IMR-90 (cell line): Measurements from ENCODE around the gene RANBP10. TPM values are rescaled to one million over a fixed set of nuclear protein-coding genes. Genes with fewer than 3 reads are reported as not detected.

ENCODE experiments used
- ATAC-seq: fragments of 200-7000 bp; cut with Tn5 transposase; 2 replicates; pipeline ENCODE4 v1.9.1; 2020; ENCODE audit warnings: low read depth, mild to moderate bottlenecking, moderate library complexity
- BruUV-seq: library from RNA; stranded (reverse); fragments of 400-500 nt; replicated peaks from 2 replicates; lab custom pipeline; 2021; lab: Mats Ljungman, UMichigan
- CTCF ChIA-PET: fragments of 300-600 bp; formaldehyde crosslinking; extraction: SDS; loops from one replicate; lab custom pipeline; 2021; ENCODE audit warnings: antibody characterized with exemption; lab: Yijun Ruan, JAX
- POLR2A ChIA-PET: fragments of 300-600 bp; sonication (Branson Sonifier 250); formaldehyde crosslinking; loops from one replicate; lab custom pipeline; 2022; ENCODE audit warnings: antibody characterized with exemption; ENCODE audit not compliant: unreplicated experiment; lab: Charles Lee
- DNase-seq: peaks from one replicate; pipeline ENCODE4 v3.0.0; 2013
- H2AFZ ChIP-seq: replicated peaks from 2 replicates; pipeline ENCODE3; 2013; ENCODE audit warnings: low read length, mild to moderate bottlenecking; ENCODE audit not compliant: poor library complexity
- H2AK5ac ChIP-seq: 2 replicates; pipeline ENCODE4 v1.6.1; 2013; ENCODE audit warnings: low read depth, low read length, inconsistent platforms
- H2AK9ac ChIP-seq: replicated peaks from 2 replicates; pipeline ENCODE3; 2013; ENCODE audit warnings: mild to moderate bottlenecking, low read depth, low read length, moderate library complexity; ENCODE audit not compliant: poor library complexity
- H2BK120ac ChIP-seq: 2 replicates; pipeline ENCODE4 v1.6.1; 2013; ENCODE audit warnings: low read depth, low read length, inconsistent platforms
- H2BK15ac ChIP-seq: 3 replicates; pipeline ENCODE4 v1.6.1; 2013; ENCODE audit warnings: low read depth, low read length, inconsistent platforms
- H2BK20ac ChIP-seq: 2 replicates; pipeline ENCODE4 v1.6.1; 2013; ENCODE audit warnings: low read depth, mild to moderate bottlenecking, inconsistent platforms, low read length, moderate library complexity
- H2BK5ac ChIP-seq: 2 replicates; pipeline ENCODE4 v1.6.1; 2013; ENCODE audit warnings: mild to moderate bottlenecking, low read depth, low read length, inconsistent platforms; ENCODE audit not compliant: poor library complexity, severe bottlenecking
- H3K14ac ChIP-seq: replicated peaks from 2 replicates; pipeline ENCODE4 v1.6.1; 2013; ENCODE audit warnings: low read depth, low read length, inconsistent platforms
- H3K18ac ChIP-seq: 2 replicates; pipeline ENCODE4 v1.6.1; 2013; ENCODE audit warnings: low read depth, low read length, control low read depth
- H3K23ac ChIP-seq: 2 replicates; pipeline ENCODE4 v1.6.1; 2013; ENCODE audit warnings: low read depth, low read length, inconsistent platforms
- H3K27ac ChIP-seq: 2 replicates; pipeline ENCODE4 v1.5.1; 2013; ENCODE audit warnings: mild to moderate bottlenecking, control low read depth, low read length; ENCODE audit not compliant: insufficient read depth
- H3K27me3 ChIP-seq: 2 replicates; pipeline ENCODE4 v1.6.1; 2013; ENCODE audit warnings: low read length; ENCODE audit not compliant: control insufficient read depth, insufficient read depth
- H3K36me3 ChIP-seq: 2 replicates; pipeline ENCODE4 v1.6.1; 2013; ENCODE audit warnings: low read length, mixed read lengths; ENCODE audit not compliant: control insufficient read depth, insufficient read depth
- H3K4ac ChIP-seq: 2 replicates; pipeline ENCODE4 v1.6.1; 2013; ENCODE audit warnings: low read depth, low read length, inconsistent platforms
- H3K4me1 ChIP-seq: 2 replicates; pipeline ENCODE4 v1.6.1; 2013; ENCODE audit warnings: low read length, mixed read lengths; ENCODE audit not compliant: control insufficient read depth, insufficient read depth
- H3K4me2 ChIP-seq: 2 replicates; pipeline ENCODE4 v1.6.1; 2013; ENCODE audit warnings: low read depth, mild to moderate bottlenecking, control low read depth, low read length, moderate library complexity
- H3K4me3 ChIP-seq: 2 replicates; pipeline ENCODE4 v1.5.1; 2013; ENCODE audit warnings: low read depth, mild to moderate bottlenecking, control low read depth, low read length, moderate library complexity; ENCODE audit not compliant: insufficient read depth
- H3K56ac ChIP-seq: 2 replicates; pipeline ENCODE4 v1.6.1; 2013; ENCODE audit warnings: low read length, inconsistent platforms; ENCODE audit not compliant: insufficient read depth; ENCODE audit errors: extremely low read depth
- H3K79me1 ChIP-seq, 2 experiments: 2 replicates each; pipeline ENCODE4 v1.6.1; 2013; ENCODE audit warnings: low read length in 2 of 2, inconsistent platforms in 1 of 2, low read depth in 1 of 2
- H3K9ac ChIP-seq: 2 replicates; pipeline ENCODE4 v1.6.1; 2013; ENCODE audit warnings: low read depth, low read length, control low read depth
- H3K9me1 ChIP-seq: 2 replicates; pipeline ENCODE4 v1.6.1; 2013; ENCODE audit warnings: low read length, inconsistent platforms; ENCODE audit not compliant: insufficient read depth
- H3K9me3 ChIP-seq: 2 replicates; pipeline ENCODE4 v1.6.1; 2013; ENCODE audit warnings: low read length; ENCODE audit not compliant: control insufficient read depth, insufficient read depth
- H4K20me1 ChIP-seq: 2 replicates; pipeline ENCODE4 v1.6.1; 2013; ENCODE audit warnings: low read length, inconsistent platforms; ENCODE audit not compliant: insufficient read depth
- H4K5ac ChIP-seq: 2 replicates; pipeline ENCODE4 v1.6.1; 2013; ENCODE audit warnings: mild to moderate bottlenecking, low read depth, low read length, control low read depth
- H4K8ac ChIP-seq, 2 experiments: 2 replicates each; pipeline ENCODE4 v1.6.1; 2013; ENCODE audit warnings: low read depth in 2 of 2, low read length in 2 of 2, control low read depth in 1 of 2, inconsistent platforms in 1 of 2
- H4K91ac ChIP-seq: 2 replicates; pipeline ENCODE4 v1.6.1; 2013; ENCODE audit warnings: low read depth, low read length, inconsistent platforms; ENCODE audit not compliant: insufficient read depth
- BHLHE40 ChIP-seq: fragments of 150-350 bp; IDR thresholded peaks from 2 replicates; pipeline ENCODE4 v1.6.1; 2016; ENCODE audit warnings: mild to moderate bottlenecking, low read depth, low read length
- CEBPB ChIP-seq: IDR thresholded peaks from 2 replicates; pipeline ENCODE4 v1.6.1; 2012; ENCODE audit warnings: low read depth, low read length, improper control_type of control experiment
- CHD1 ChIP-seq: IDR thresholded peaks from 2 replicates; pipeline ENCODE4 v1.6.1; 2012; ENCODE audit warnings: low read depth, low read length, improper control_type of control experiment
- FOS ChIP-seq: fragments of 150-350 bp; IDR thresholded peaks from 2 replicates; pipeline ENCODE4 v1.6.1; 2016; ENCODE audit warnings: low read depth, low read length
- MAFK ChIP-seq: IDR thresholded peaks from 2 replicates; pipeline ENCODE4 v1.6.1; 2012; ENCODE audit warnings: low read depth, low read length, improper control_type of control experiment
- MAZ ChIP-seq: IDR thresholded peaks from 2 replicates; pipeline ENCODE4 v1.6.1; 2012; ENCODE audit warnings: low read depth, mild to moderate bottlenecking, low read length, improper control_type of control experiment, moderate library complexity, borderline replicate concordance
- MXI1 ChIP-seq: IDR thresholded peaks from 2 replicates; pipeline ENCODE4 v1.6.1; 2012; ENCODE audit warnings: low read depth, mild to moderate bottlenecking, low read length, moderate library complexity, borderline replicate concordance
- NFE2L2 ChIP-seq: fragments of 150-350 bp; IDR thresholded peaks from 2 replicates; pipeline ENCODE4 v1.6.1; 2016; ENCODE audit warnings: low read depth, mild to moderate bottlenecking, low read length
- POLR2A ChIP-seq: IDR thresholded peaks from 2 replicates; pipeline ENCODE4 v1.6.1; 2012; ENCODE audit warnings: mild to moderate bottlenecking, low read depth, low read length
- RAD21 ChIP-seq: IDR thresholded peaks from 2 replicates; pipeline ENCODE4 v1.6.1; 2012; ENCODE audit warnings: low read length, improper control_type of control experiment
- RCOR1 ChIP-seq: IDR thresholded peaks from 2 replicates; pipeline ENCODE4 v1.6.1; 2012; ENCODE audit warnings: mild to moderate bottlenecking, low read length, improper control_type of control experiment; ENCODE audit not compliant: insufficient replicate concordance
- RFX5 ChIP-seq: IDR thresholded peaks from 2 replicates; pipeline ENCODE4 v1.8.0; 2012; ENCODE audit warnings: low read depth, mild to moderate bottlenecking, low read length, moderate library complexity
- SMC3 ChIP-seq: fragments of 150-350 bp; IDR thresholded peaks from 2 replicates; pipeline ENCODE4 v1.6.1; 2016; ENCODE audit warnings: low read depth, mild to moderate bottlenecking, antibody characterized with exemption, low read length, moderate library complexity
- WGBS, 2 experiments: methylation state at CpG; one replicate each; pipeline versions ENCODE4 v1.1.5 to v1.1.7; 2013; ENCODE audit warnings: missing lambda C conversion rate in 2 of 2; ENCODE audit not compliant: insufficient read length in 1 of 2; ENCODE audit errors: extremely low coverage in 2 of 2; 5-methylcytosine and 5-hydroxymethylcytosine counted together
- dilution Hi-C: fragments of 300-500 bp; cut with HindIII; formaldehyde crosslinking; loops from one replicate; pipeline ENCODE4 v1.14.3; 2018; ENCODE audit warnings: low sequenced_read_pairs; ENCODE audit not compliant: unreplicated experiment
- in situ Hi-C: fragments of 300-500 bp; cut with MboI; formaldehyde crosslinking; loops from 3 replicates; pipeline ENCODE4 v1.14.3; 2019; ENCODE audit warnings: low sequenced_read_pairs, inconsistent platforms, mixed read lengths
- intact Hi-C: fragments of 100-400 bp; cut with micrococcal nuclease; formaldehyde crosslinking; loops from 2 replicates; pipeline ENCODE4 v1.10.0; 2022
- polyA plus RNA-seq, 3 experiments: library from polyadenylated mRNA; depleted of rRNA; stranded (reverse); fragments of >200 nt; gene quantifications; 2 replicates each; pipeline ENCODE4 v1.2.3, GENCODE V29; 2012; ENCODE audit warnings: low replicate concordance in 1 of 3
- total RNA-seq: library from RNA; depleted of rRNA; stranded (reverse); fragments of >200 nt; gene quantifications from 2 replicates; pipeline ENCODE4 v1.2.3, GENCODE V29; 2012
- TF ChIP-seq, protein P1 (sequence below): fragments of 150-350 bp; IDR thresholded peaks from 2 replicates; pipeline ENCODE4 v1.6.1; 2017; ENCODE audit warnings: mild to moderate bottlenecking, antibody characterized with exemption, low read length, low read depth
- TF ChIP-seq, protein P2 (sequence below): fragments of 150-350 bp; IDR thresholded peaks from 2 replicates; pipeline ENCODE4 v1.6.1; 2016; ENCODE audit warnings: low read depth, mild to moderate bottlenecking, low read length, moderate library complexity, borderline replicate concordance
- TF ChIP-seq, protein P3 (sequence below): conservative IDR thresholded peaks from 2 replicates; pipeline ENCODE4 v1.5.1; 2012; ENCODE audit warnings: mild to moderate bottlenecking, low read depth, low read length, improper control_type of control experiment

RANBP10 gene
- total and polyA plus RNA-seq, 2 of the 4 experiments (the other 2 are of a cell fraction) = 2.7 to 12.1 TPM

DNA sequence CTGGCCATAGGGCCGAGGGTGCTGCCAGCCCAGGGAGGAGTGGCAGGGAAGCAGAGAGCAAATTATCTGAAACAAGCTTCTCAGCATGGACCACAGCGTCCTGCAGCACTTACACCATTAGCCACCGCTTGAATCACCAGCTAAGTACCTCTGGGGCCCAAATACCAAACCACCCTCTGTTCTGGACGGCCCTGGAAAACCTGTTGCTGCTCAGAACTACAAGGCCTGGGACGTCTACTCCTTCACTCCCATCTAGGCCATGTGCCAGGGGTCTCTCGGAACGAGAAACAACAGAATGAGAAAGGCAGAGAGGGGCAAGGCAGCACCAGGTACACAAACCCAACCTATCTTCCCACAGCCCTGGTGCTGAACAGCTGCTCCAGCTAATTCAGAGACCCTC, 47.4 kb downstream of the RANBP10 start:
- H3K9me3 ChIP-seq = no peaks in the 10 kb centered on the region
- H2BK15ac ChIP-seq = no peak overlapping the region
- H4K91ac ChIP-seq = no peak overlapping the region
- dilution Hi-C loops (no loop called here), intact Hi-C loops (no loop called here), in situ Hi-C loops (no loop called here)
- H2AK5ac ChIP-seq = no peak overlapping the region
- no peak overlapping the region for H3K4me3 ChIP-seq
- peaks cover 8 to 46% of the 10 kb centered on the region in 2 experiments; a peak in 3 of 4 replicates for H3K79me1 ChIP-seq
- no peak for TF ChIP-seq NFE2L2
- no peak for TF ChIP-seq RFX5
- no peak for TF ChIP-seq RAD21
- TF ChIP-seq POLR2A = no peak
- TF ChIP-seq MAFK = no peak
- no peak for TF ChIP-seq FOS
- no peak for TF ChIP-seq BHLHE40
- TF ChIP-seq, protein P1, sequence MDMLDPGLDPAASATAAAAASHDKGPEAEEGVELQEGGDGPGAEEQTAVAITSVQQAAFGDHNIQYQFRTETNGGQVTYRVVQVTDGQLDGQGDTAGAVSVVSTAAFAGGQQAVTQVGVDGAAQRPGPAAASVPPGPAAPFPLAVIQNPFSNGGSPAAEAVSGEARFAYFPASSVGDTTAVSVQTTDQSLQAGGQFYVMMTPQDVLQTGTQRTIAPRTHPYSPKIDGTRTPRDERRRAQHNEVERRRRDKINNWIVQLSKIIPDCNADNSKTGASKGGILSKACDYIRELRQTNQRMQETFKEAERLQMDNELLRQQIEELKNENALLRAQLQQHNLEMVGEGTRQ = no peak
- TF ChIP-seq, protein P2, sequence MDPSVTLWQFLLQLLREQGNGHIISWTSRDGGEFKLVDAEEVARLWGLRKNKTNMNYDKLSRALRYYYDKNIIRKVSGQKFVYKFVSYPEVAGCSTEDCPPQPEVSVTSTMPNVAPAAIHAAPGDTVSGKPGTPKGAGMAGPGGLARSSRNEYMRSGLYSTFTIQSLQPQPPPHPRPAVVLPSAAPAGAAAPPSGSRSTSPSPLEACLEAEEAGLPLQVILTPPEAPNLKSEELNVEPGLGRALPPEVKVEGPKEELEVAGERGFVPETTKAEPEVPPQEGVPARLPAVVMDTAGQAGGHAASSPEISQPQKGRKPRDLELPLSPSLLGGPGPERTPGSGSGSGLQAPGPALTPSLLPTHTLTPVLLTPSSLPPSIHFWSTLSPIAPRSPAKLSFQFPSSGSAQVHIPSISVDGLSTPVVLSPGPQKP = no peak
- TF ChIP-seq RCOR1 = no peak
- no peak for TF ChIP-seq MXI1
- TF ChIP-seq, protein P3, sequence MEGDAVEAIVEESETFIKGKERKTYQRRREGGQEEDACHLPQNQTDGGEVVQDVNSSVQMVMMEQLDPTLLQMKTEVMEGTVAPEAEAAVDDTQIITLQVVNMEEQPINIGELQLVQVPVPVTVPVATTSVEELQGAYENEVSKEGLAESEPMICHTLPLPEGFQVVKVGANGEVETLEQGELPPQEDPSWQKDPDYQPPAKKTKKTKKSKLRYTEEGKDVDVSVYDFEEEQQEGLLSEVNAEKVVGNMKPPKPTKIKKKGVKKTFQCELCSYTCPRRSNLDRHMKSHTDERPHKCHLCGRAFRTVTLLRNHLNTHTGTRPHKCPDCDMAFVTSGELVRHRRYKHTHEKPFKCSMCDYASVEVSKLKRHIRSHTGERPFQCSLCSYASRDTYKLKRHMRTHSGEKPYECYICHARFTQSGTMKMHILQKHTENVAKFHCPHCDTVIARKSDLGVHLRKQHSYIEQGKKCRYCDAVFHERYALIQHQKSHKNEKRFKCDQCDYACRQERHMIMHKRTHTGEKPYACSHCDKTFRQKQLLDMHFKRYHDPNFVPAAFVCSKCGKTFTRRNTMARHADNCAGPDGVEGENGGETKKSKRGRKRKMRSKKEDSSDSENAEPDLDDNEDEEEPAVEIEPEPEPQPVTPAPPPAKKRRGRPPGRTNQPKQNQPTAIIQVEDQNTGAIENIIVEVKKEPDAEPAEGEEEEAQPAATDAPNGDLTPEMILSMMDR = no peak
- no peak for TF ChIP-seq CHD1
- TF ChIP-seq MAZ = no peak
- no peak for TF ChIP-seq CEBPB
- no peak for TF ChIP-seq SMC3
- no peak overlapping the region for H4K8ac ChIP-seq
- H3K56ac ChIP-seq = no peak overlapping the region
- WGBS, 2 experiments = no CpG with 5 or more reads among the region's 7 CpGs
- peaks cover 20% of the 10 kb centered on the region for H3K9me1 ChIP-seq
- peaks cover 6% of the 10 kb centered on the region; the same call in 1 of the 2 replicates for H3K36me3 ChIP-seq
- DNase-seq (no peak), ATAC-seq (no peak)
- no peak overlapping the region for H3K4ac ChIP-seq
- no peak overlapping the region for H2BK120ac ChIP-seq
- ChIA-PET POLR2A (no interaction called here), CTCF (no interaction called here)
- H2BK5ac ChIP-seq = no peak overlapping the region
- H2AFZ ChIP-seq = no peak overlapping the region
- H3K4me1 ChIP-seq = no peaks in the 10 kb centered on the region
- H2AK9ac ChIP-seq = no peak overlapping the region
- no peak overlapping the region for H3K18ac ChIP-seq
- H3K27ac ChIP-seq = no peak overlapping the region
- no peak overlapping the region for H3K14ac ChIP-seq
- BruUV-seq = no TSS peak
- no peak overlapping the region for H3K9ac ChIP-seq
- H3K23ac ChIP-seq = no peak overlapping the region
- H3K4me2 ChIP-seq = no peak overlapping the region
- peaks cover 18% of the 10 kb centered on the region for H4K20me1 ChIP-seq
- no peak overlapping the region for H4K5ac ChIP-seq
- H2BK20ac ChIP-seq = no peak overlapping the region
- H3K27me3 ChIP-seq = no peaks in the 10 kb centered on the region
